ENCODE data around the gene EPB41. TPM values are rescaled to one million over a fixed set of nuclear protein-coding genes. Genes with fewer than 3 reads are reported as not detected.
A peak's percentile ranks its signal among the peaks of the same experiment; 100 is the strongest.
"Not testable (repeated sequence)": the region's sequence is repeated elsewhere in the genome, so short reads cannot be mapped to it uniquely, and the experiment has no call there.

Gene EPB41
- polyA plus RNA-seq, 6 donors from 2014 or later: 46.6 to 72.0 (median 62.5) TPM

- H3K27me3 Mint-ChIP-seq: no peaks in the 10 kb centered on the region
- H3K4me3 Mint-ChIP-seq: no peak overlapping the region
- H3K4me1 Mint-ChIP-seq: peaks cover 13 to 45% (median 24%) of the 10 kb centered on the region in 3 donors
- H3K9me3 Mint-ChIP-seq: no peaks in the 10 kb centered on the region
- no peaks in the 10 kb centered on the region for H3K36me3 Mint-ChIP-seq
- ATAC-seq (ENCODE audit: low read depth in 2 of 2): no peak
- no peak overlapping the region for H3K27ac Mint-ChIP-seq
- no peak for DNase-seq
Measured at GRCh38 chr1:28950006-28950405, 35.6 kb downstream of the EPB41 start.

- no peak for ATAC-seq (ENCODE audit: low read depth in 2 of 2)
- Mint-ChIP-seq H3K27me3 (no peaks in the 10 kb centered on the region), H3K27ac (peak overlapping the region in 2 of 6 donors; percentile 4 to 84), H3K4me3 (no peak overlapping the region), H3K36me3 (peaks cover 0 to 1% of the 10 kb centered on the region in 2 donors), H3K4me1 (peaks cover 15 to 48% (median 27%) of the 10 kb centered on the region in 3 donors), H3K9me3 (no peaks in the 10 kb centered on the region)
- no peak for DNase-seq
Measured at GRCh38 chr1:28950449-28950848, 36.1 kb downstream of the EPB41 start.

- ATAC-seq (ENCODE audit: low read depth in 2 of 2) (no peak), DNase-seq (no peak)
- no peaks in the 10 kb centered on the region for H3K9me3 Mint-ChIP-seq
- H3K27me3 Mint-ChIP-seq: no peaks in the 10 kb centered on the region
- H3K4me3 Mint-ChIP-seq: no peak overlapping the region
- peaks cover 0 to 4% of the 10 kb centered on the region in 2 donors for H3K36me3 Mint-ChIP-seq
- peaks cover 27 to 39% (median 39%) of the 10 kb centered on the region in 3 donors for H3K4me1 Mint-ChIP-seq
- H3K27ac Mint-ChIP-seq: no peak overlapping the region
Measured at GRCh38 chr1:28954126-28954726, 39.9 kb downstream of the EPB41 start.

GRCh38 chr1:28956038-28956464 is 41.7 kb downstream of the EPB41 start:
- Mint-ChIP-seq H3K27me3 (no peaks in the 10 kb centered on the region), H3K27ac (no peak overlapping the region), H3K36me3 (peaks cover 0 to 4% of the 10 kb centered on the region in 2 donors), H3K4me1 (peaks cover 30 to 36% (median 34%) of the 10 kb centered on the region in 3 donors), H3K9me3 (no peaks in the 10 kb centered on the region), H3K4me3 (no peak overlapping the region)
- DNase-seq: no peak
- ATAC-seq (ENCODE audit: low read depth in 2 of 2): no peak

GRCh38 chr1:28962114-28962831 is 47.9 kb downstream of the EPB41 start:
- not testable (repeated sequence) for H3K36me3 Mint-ChIP-seq; H3K9me3 Mint-ChIP-seq; DNase-seq; ATAC-seq (ENCODE audit: low read depth in 2 of 2); H3K27me3 Mint-ChIP-seq; H3K4me3 Mint-ChIP-seq
- Mint-ChIP-seq H3K4me1 (peaks cover 35 to 59% (median 49%) of the 10 kb centered on the region in 3 donors), H3K27ac (peak overlapping the region in 3 of 6 donors; percentile 9 to 81 (median 22))

GRCh38 chr1:28965271-28965870 is 51.0 kb downstream of the EPB41 start:
- Mint-ChIP-seq H3K27me3 (no peaks in the 10 kb centered on the region), H3K27ac (peak overlapping the region in 4 of 6 donors; percentile 1 to 88 (median 60)), H3K4me1 (peaks cover 28 to 48% (median 36%) of the 10 kb centered on the region in 3 donors), H3K9me3 (no peaks in the 10 kb centered on the region), H3K4me3 (no peak overlapping the region), H3K36me3 (no peaks in the 10 kb centered on the region)
- ATAC-seq (ENCODE audit: low read depth in 2 of 2): no peak
- DNase-seq: no peak

GRCh38 chr1:28966617-28967016 is 52.2 kb downstream of the EPB41 start:
- no peak for DNase-seq
- no peaks in the 10 kb centered on the region for H3K9me3 Mint-ChIP-seq
- ATAC-seq (ENCODE audit: low read depth in 2 of 2): no peak
- no peaks in the 10 kb centered on the region for H3K27me3 Mint-ChIP-seq
- H3K36me3 Mint-ChIP-seq: no peaks in the 10 kb centered on the region
- peaks cover 23 to 41% (median 41%) of the 10 kb centered on the region in 3 donors for H3K4me1 Mint-ChIP-seq
- no peak overlapping the region for H3K4me3 Mint-ChIP-seq
- H3K27ac Mint-ChIP-seq: no peak overlapping the region

GRCh38 chr1:28971980-28972771 is 57.8 kb downstream of the EPB41 start:
- H3K4me1 Mint-ChIP-seq: peaks cover 19 to 48% (median 32%) of the 10 kb centered on the region in 3 donors
- H3K4me3 Mint-ChIP-seq: no peak overlapping the region
- peak overlapping the region in 4 of 6 donors; percentile 37 to 84 (median 54) for H3K27ac Mint-ChIP-seq
- H3K27me3 Mint-ChIP-seq: no peaks in the 10 kb centered on the region
- ATAC-seq (ENCODE audit: low read depth in 2 of 2) (no peak), DNase-seq (no peak)
- no peaks in the 10 kb centered on the region for H3K9me3 Mint-ChIP-seq
- no peaks in the 10 kb centered on the region for H3K36me3 Mint-ChIP-seq

- Mint-ChIP-seq H3K27me3 (no peaks in the 10 kb centered on the region), H3K9me3 (no peaks in the 10 kb centered on the region), H3K4me3 (no peak overlapping the region), H3K36me3 (no peaks in the 10 kb centered on the region), H3K27ac (peak overlapping the region in 1 of 6 donors; percentile 7), H3K4me1 (peaks cover 28 to 48% (median 48%) of the 10 kb centered on the region in 3 donors)
- DNase-seq (no peak), ATAC-seq (ENCODE audit: low read depth in 2 of 2) (no peak)
Measured at GRCh38 chr1:28973596-28974421, 59.4 kb downstream of the EPB41 start.

GRCh38 chr1:28974432-28974831 is 60.1 kb downstream of the EPB41 start:
- H3K4me1 Mint-ChIP-seq: peaks cover 28 to 53% (median 48%) of the 10 kb centered on the region in 3 donors
- ATAC-seq (ENCODE audit: low read depth in 2 of 2): no peak
- no peaks in the 10 kb centered on the region for H3K9me3 Mint-ChIP-seq
- no peaks in the 10 kb centered on the region for H3K27me3 Mint-ChIP-seq
- DNase-seq: no peak
- no peak overlapping the region for H3K4me3 Mint-ChIP-seq
- H3K36me3 Mint-ChIP-seq: no peaks in the 10 kb centered on the region
- H3K27ac Mint-ChIP-seq: peak overlapping the region in 1 of 6 donors; percentile 7

GRCh38 chr1:28976248-28976647 is 61.9 kb downstream of the EPB41 start:
- Mint-ChIP-seq H3K4me3 (no peak overlapping the region), H3K27ac (no peak overlapping the region), H3K36me3 (no peaks in the 10 kb centered on the region), H3K9me3 (no peaks in the 10 kb centered on the region), H3K4me1 (peaks cover 28 to 61% (median 43%) of the 10 kb centered on the region in 3 donors), H3K27me3 (no peaks in the 10 kb centered on the region)
- ATAC-seq (ENCODE audit: low read depth in 2 of 2) (no peak), DNase-seq (no peak)

- H3K9me3 Mint-ChIP-seq: peaks cover 0 to 7% (median 0%) of the 10 kb centered on the region in 7 donors
- H3K4me1 Mint-ChIP-seq: peaks cover 23 to 59% (median 39%) of the 10 kb centered on the region in 3 donors
- no peaks in the 10 kb centered on the region for H3K36me3 Mint-ChIP-seq
- ATAC-seq (ENCODE audit: low read depth in 2 of 2) (no peak), DNase-seq (no peak)
- no peaks in the 10 kb centered on the region for H3K27me3 Mint-ChIP-seq
- H3K27ac Mint-ChIP-seq: peak overlapping the region in 1 of 6 donors; percentile 61
- H3K4me3 Mint-ChIP-seq: no peak overlapping the region
Measured at GRCh38 chr1:28981210-28981609, 66.8 kb downstream of the EPB41 start.
